HepG2 (cell line): ENCODE data around the gene ANKS6. TPM values are rescaled to one million over a fixed set of nuclear protein-coding genes. Genes with fewer than 3 reads are reported as not detected.

Source experiments
- ATAC-seq: fragments of 200-7000 bp; cut with Tn5 transposase; 3 replicates; pipeline ENCODE4 v1.9.1; 2020; ENCODE audit warnings: mild to moderate bottlenecking, moderate library complexity
- BruUV-seq: library from RNA; stranded (reverse); fragments of 400-500 nt; replicated peaks from 2 replicates; lab custom pipeline; 2021; lab: Mats Ljungman, UMichigan
- CTCF ChIA-PET: fragments of 300-600 bp; formaldehyde crosslinking; extraction: SDS; loops from one replicate; lab custom pipeline; 2021; ENCODE audit warnings: low total read pairs, inconsistent platforms, low intra/inter-chr PET ratio; lab: Yijun Ruan, JAX
- POLR2A ChIA-PET: fragments of 350-600 bp; sonication (Branson Sonifier 250); formaldehyde crosslinking; loops from one replicate; lab custom pipeline; 2020; ENCODE audit warnings: antibody characterized with exemption, inconsistent platforms; lab: Yijun Ruan, JAX
- DNase-seq: peaks from one replicate; pipeline ENCODE4 v3.0.0-alpha.2; 2015; ENCODE audit warnings: low spot score
- FAIRE-seq: peaks from 3 replicates; lab custom pipeline; 2011; peaks lifted over from hg19 to GRCh38; lab: Jason Lieb, UNC
- H2AFZ ChIP-seq: one replicate; pipeline ENCODE4 v1.6.1; 2011; ENCODE audit warnings: low read length, inconsistent platforms
- H3K27ac ChIP-seq: fragments of 300-600 bp; 3 replicates; pipeline ENCODE4 v1.8.0; 2011; ENCODE audit warnings: mixed run types, mild to moderate bottlenecking, mixed read lengths, low read length, inconsistent platforms; ENCODE audit not compliant: insufficient read depth; ENCODE audit errors: extremely low read length
- H3K27me3 ChIP-seq, 2 experiments: fragments of 200-600 bp in 1 of 2; 2 replicates in 1 of 2; 3 replicates in 1 of 2; pipeline versions ENCODE4 v1.6.0 to v1.8.0; 2011; ENCODE audit warnings: low read length in 2 of 2, mild to moderate bottlenecking in 2 of 2, moderate library complexity in 2 of 2, inconsistent platforms in 1 of 2; ENCODE audit not compliant: insufficient read depth in 2 of 2, control insufficient read depth in 1 of 2
- H3K36me3 ChIP-seq, 2 experiments: fragments of 200-600 bp in 1 of 2; replicated peaks in 1 of 2; 2 replicates in 1 of 2; 3 replicates in 1 of 2; pipeline versions ENCODE4 v1.5.1 to v1.8.0; 2011; ENCODE audit warnings: low read length in 2 of 2, inconsistent platforms in 1 of 2; ENCODE audit not compliant: insufficient read depth in 2 of 2, control insufficient read depth in 1 of 2
- H3K4me1 ChIP-seq: 2 replicates; pipeline ENCODE4 v1.5.1; 2012; ENCODE audit warnings: low read length, inconsistent platforms; ENCODE audit not compliant: insufficient read depth
- H3K4me2 ChIP-seq: 2 replicates; pipeline ENCODE4 v1.6.0; 2011; ENCODE audit warnings: low read depth, low read length, inconsistent platforms
- H3K4me3 ChIP-seq, 3 experiments: fragments of 200-600 bp in 1 of 3; sonication (generic), shearing (Covaris generic) in 1 of 3; replicated peaks in 1 of 3; 2 replicates each; pipeline ENCODE4 v1.5.1; 2011 to 2016; ENCODE audit warnings: low read length in 3 of 3, inconsistent platforms in 2 of 3, low read depth in 2 of 3, mild to moderate bottlenecking in 2 of 3, control low read depth in 1 of 3, mixed read lengths in 1 of 3; ENCODE audit not compliant: insufficient read depth in 1 of 3
- H3K79me2 ChIP-seq: one replicate; pipeline ENCODE4 v1.6.1; 2011; ENCODE audit warnings: low read length, inconsistent platforms; ENCODE audit not compliant: insufficient read depth
- H3K9ac ChIP-seq: 2 replicates; pipeline ENCODE4 v1.6.0; 2011; ENCODE audit warnings: mild to moderate bottlenecking, low read depth, low read length, inconsistent platforms; ENCODE audit not compliant: insufficient read depth
- H3K9me3 ChIP-seq: 2 replicates; pipeline ENCODE4 v1.5.1; 2012; ENCODE audit warnings: mild to moderate bottlenecking, low read length
- H4K20me1 ChIP-seq: 2 replicates; pipeline ENCODE4 v1.6.0; 2011; ENCODE audit warnings: inconsistent platforms, mild to moderate bottlenecking, low read length, moderate library complexity; ENCODE audit not compliant: insufficient read depth
- DR1 ChIP-seq: sonication (generic); formaldehyde crosslinking; IDR thresholded peaks from 2 replicates; pipeline ENCODE4 v1.8.0; 2021; ENCODE audit warnings: mild to moderate bottlenecking, missing genetic modification reagents, inconsistent platforms
- FIP1L1 ChIP-seq: fragments of 200-400 bp; formaldehyde crosslinking; IDR thresholded peaks from 2 replicates; pipeline ENCODE4 v1.6.1; 2018; ENCODE audit warnings: low read depth, mild to moderate bottlenecking, low read length, moderate library complexity, borderline replicate concordance; ENCODE audit not compliant: insufficient read depth
- HDAC6 ChIP-seq: fragments of 200-600 bp; sonication (generic); IDR thresholded peaks from 2 replicates; pipeline ENCODE4 v1.7.0; 2017; ENCODE audit warnings: mild to moderate bottlenecking, antibody characterized with exemption, low read length, low read depth
- MAFK ChIP-seq, 2 experiments: IDR thresholded peaks in 1 of 2; conservative IDR thresholded peaks in 1 of 2; 2 replicates each; pipeline ENCODE4 v1.6.1; 2011; ENCODE audit warnings: improper control_type of control experiment in 2 of 2, low read length in 2 of 2
- NR2C2 ChIP-seq: sonication (generic); formaldehyde crosslinking; IDR thresholded peaks from 2 replicates; pipeline ENCODE4 v1.4.0; 2020; ENCODE audit warnings: missing genetic modification reagents, mild to moderate bottlenecking, moderate library complexity, borderline replicate concordance
- POGZ ChIP-seq: sonication (generic); formaldehyde crosslinking; IDR thresholded peaks from 2 replicates; pipeline ENCODE4 v1.4.0; 2020; ENCODE audit warnings: mild to moderate bottlenecking, missing genetic modification reagents
- WGBS: methylation state at CpG from one replicate; pipeline ENCODE4 v1.1.6; 2017; ENCODE audit warnings: low lambda C conversion rate; 5-methylcytosine and 5-hydroxymethylcytosine counted together
- in situ Hi-C: cut with HindIII; loops from 2 replicates; pipeline ENCODE4 v1.10.0; 2017; ENCODE audit warnings: low pct_unique_long_range_greater_than_20kb; ENCODE audit not compliant: extremely low pct_ligation_motif_present
- intact Hi-C: fragments of 100-400 bp; cut with micrococcal nuclease; formaldehyde crosslinking; loops from one replicate; pipeline ENCODE4 v1.10.0; 2022; ENCODE audit not compliant: unreplicated experiment
- polyA plus RNA-seq, 8 experiments: library from polyadenylated mRNA; depleted of rRNA in 3 of 8; stranded (reverse) in 7 of 8; unstranded in 1 of 8; fragments of >200 nt; fragmentation: Illumina TruSeq in 4 of 8; extraction: Trizol in 4 of 8; gene quantifications; 2 replicates each; pipeline versions ENCODE4 v1.2.1 to v1.2.3, GENCODE V29; 2011 to 2016; ENCODE audit warnings: low read depth in 4 of 8, missing spikeins in 1 of 8, mixed read lengths in 1 of 8; ENCODE audit not compliant: insufficient read depth in 1 of 8
- total RNA-seq, 5 experiments: library from RNA; depleted of rRNA; stranded (reverse); fragments of >200 nt; fragmentation: Illumina TruSeq; extraction: Trizol; gene quantifications; 2 replicates each; pipeline ENCODE4 v1.2.3, GENCODE V29; 2016; ENCODE audit warnings: low read depth in 1 of 5

Gene ANKS6
- total and polyA plus RNA-seq, 2 of the 13 experiments (the other 11 are each of a cell fraction or from before 2014, with no cell fraction given) = 8.8 to 10.7 TPM

GRCh38 chr9:98819231-98819630 is 22.9 kb upstream of the ANKS6 start (continued):
- TF ChIP-seq POGZ (CRISPR knock-in tag) (no peak), FIP1L1 (no peak)
- TF ChIP-seq, all 625 proteins: peak for 0

GRCh38 chr9:98818764-98819163 is 22.4 kb upstream of the ANKS6 start:
- WGBS = 19% methylated on average over 2 of the region's 2 CpGs
- no peaks in the 10 kb centered on the region for H3K36me3 ChIP-seq
- BruUV-seq = no TSS peak
- H3K4me1 ChIP-seq = no peaks in the 10 kb centered on the region
- TF ChIP-seq HDAC6 (no peak), NR2C2 (CRISPR knock-in tag) (no peak)
- TF ChIP-seq, all 625 proteins: peak for 0
- no peak overlapping the region for H3K27ac ChIP-seq
- H3K79me2 ChIP-seq = no peaks in the 10 kb centered on the region
- FAIRE-seq = no peak
- no peaks in the 10 kb centered on the region; a peak in 1 of 5 replicates for H3K27me3 ChIP-seq
- CTCF ChIA-PET = no interaction called here
- no peak overlapping the region for H2AFZ ChIP-seq
- no peak for DNase-seq
- no peak for ATAC-seq
- no peaks in the 10 kb centered on the region for H3K9me3 ChIP-seq
- no peak overlapping the region for H3K9ac ChIP-seq
- POLR2A ChIA-PET = no interaction called here
- no peak overlapping the region for H3K4me2 ChIP-seq
- intact Hi-C loops (no loop called here), in situ Hi-C loops (no loop called here)
- no peak overlapping the region for H3K4me3 ChIP-seq
- no peaks in the 10 kb centered on the region for H4K20me1 ChIP-seq

- intact Hi-C loops = no loop called here
- no peak for ATAC-seq
- WGBS = 52% methylated on average over 6 of the region's 6 CpGs
These were observed 19.1 kb upstream of the ANKS6 start for GRCh38 chr9:98815391-98815951.

More at GRCh38 chr9:98815391-98815951, 19.1 kb upstream of the ANKS6 start:
- no peaks in the 10 kb centered on the region for H4K20me1 ChIP-seq
- no peak for TF ChIP-seq DR1
- 0 out of 4 replicates have a peak, but pooled peaks of 1 of the 2 experiments have one; percentile 14 for TF ChIP-seq MAFK (conservative IDR thresholded peaks at IDR 0.05 in 1 of 2, IDR thresholded peaks at IDR 0.05 in 1 of 2; ENCODE audit: low read length in 2 of 2)
- H3K4me3 ChIP-seq = no peak overlapping the region
- no TSS peak for BruUV-seq
- in situ Hi-C loops = no loop called here
- peaks cover 0 to 4% of the 10 kb centered on the region in 2 experiments; a peak in 1 of 5 replicates for H3K27me3 ChIP-seq
- ChIA-PET POLR2A (no interaction called here), CTCF (no interaction called here)
- no peaks in the 10 kb centered on the region for H3K79me2 ChIP-seq
- no peak overlapping the region for H3K4me2 ChIP-seq
- H3K9me3 ChIP-seq = no peaks in the 10 kb centered on the region
- no peak overlapping the region for H3K27ac ChIP-seq
- no peaks in the 10 kb centered on the region for H3K36me3 ChIP-seq
- DNase-seq = no peak
- H3K9ac ChIP-seq = no peak overlapping the region
- no peak overlapping the region for H2AFZ ChIP-seq
- no peak for FAIRE-seq
- no peaks in the 10 kb centered on the region for H3K4me1 ChIP-seq
